Tibial nerve (tissue), 4 donors: Measurements from ENCODE around the gene SURF2. TPM values are rescaled to one million over a fixed set of nuclear protein-coding genes. Genes with fewer than 3 reads are reported as not detected.

Source experiments
- DNase-seq, 2 donors: peaks; one replicate each; pipeline ENCODE4 v3.0.0-alpha.2; 2019; ENCODE audit warnings: low spot score in 2 of 2
- H3K27ac ChIP-seq, 4 donors: fragments of 200-600 bp; sonication (generic) in 3 of 4; one replicate each; pipeline ENCODE4 v1.5.1; 2017 to 2019; ENCODE audit warnings: mild to moderate bottlenecking in 1 of 4
- H3K27me3 ChIP-seq, 2 donors: fragments of 200-600 bp; sonication (generic) in 1 of 2; one replicate each; pipeline versions ENCODE4 v1.5.1 to v1.6.0; 2017 to 2019
- H3K36me3 ChIP-seq, 3 donors: fragments of 200-600 bp; sonication (generic); one replicate each; pipeline ENCODE4 v1.5.1; 2018 to 2019
- H3K4me1 ChIP-seq, 4 donors: fragments of 200-600 bp; sonication (generic) in 3 of 4; one replicate each; pipeline ENCODE4 v1.5.1; 2017 to 2019
- H3K4me3 ChIP-seq, 4 donors: fragments of 200-600 bp; sonication (generic) in 3 of 4; one replicate each; pipeline ENCODE4 v1.5.1; 2017 to 2019; ENCODE audit warnings: mild to moderate bottlenecking in 1 of 4, moderate library complexity in 1 of 4
- H3K9me3 ChIP-seq, 4 donors: fragments of 200-600 bp; sonication (generic) in 3 of 4; one replicate each; pipeline ENCODE4 v1.5.1; 2017 to 2019
- EP300 ChIP-seq, 2 donors: sonication (generic); formaldehyde crosslinking; IDR thresholded peaks; one replicate each; pipeline ENCODE4 v1.6.1; 2017; ENCODE audit warnings: antibody characterized with exemption in 2 of 2, mild to moderate bottlenecking in 1 of 2
- POLR2A ChIP-seq, 2 donors: fragments of 450-650 bp; IDR thresholded peaks; one replicate each; pipeline ENCODE4 v1.6.1; 2017; ENCODE audit warnings: antibody characterized with exemption in 2 of 2, mild to moderate bottlenecking in 2 of 2, moderate library complexity in 2 of 2
- WGBS, 2 donors: methylation state at CpG; one replicate each; pipeline ENCODE4 v1.1.5; 2018; 5-methylcytosine and 5-hydroxymethylcytosine counted together
- total RNA-seq, 4 donors: library from RNA; depleted of rRNA; stranded (reverse); fragments of >200 nt; gene quantifications; one replicate each; pipeline ENCODE4 v1.1.0, GENCODE V29; 2016
- TF ChIP-seq, protein P1 (sequence below), 5 experiments: fragments of 200-600 bp in 3 of 5; fragments of 450-650 bp in 2 of 5; sonication (generic) in 3 of 5; IDR thresholded peaks; one replicate each; pipeline ENCODE4 v1.5.1; 2016 to 2019; ENCODE audit warnings: antibody characterized with exemption in 5 of 5, mild to moderate bottlenecking in 3 of 5, moderate library complexity in 2 of 5

SURF2 gene
- total RNA-seq, 4 donors from 2014 or later = 12.2 to 24.3 (median 23.0) TPM

DNA sequence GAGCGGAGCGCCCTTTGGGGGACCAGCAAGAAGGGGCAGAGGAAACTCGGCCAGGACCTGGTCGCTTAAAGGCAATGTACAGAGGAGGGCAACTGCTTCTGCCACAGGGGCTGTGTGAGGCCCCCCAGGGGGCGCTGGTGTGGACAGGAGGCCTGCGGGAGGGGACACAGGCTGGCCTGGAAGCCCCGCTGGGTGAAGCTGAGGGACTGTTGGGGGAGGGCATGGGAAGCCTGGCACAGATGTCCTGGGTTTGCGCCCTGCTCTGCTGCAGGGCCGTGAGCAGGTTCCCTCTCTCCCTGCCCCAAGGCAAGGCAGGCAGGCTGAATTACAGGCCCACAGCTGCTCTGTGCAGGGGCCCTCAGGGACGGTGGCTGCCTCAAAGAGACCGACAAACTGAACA lies 13.8 kb upstream of the SURF2 start:
- WGBS, 2 donors = 62 to 80% methylated on average over 9 to 11 of the region's 11 CpGs
- TF ChIP-seq EP300 (IDR thresholded peaks at IDR 0.05) (no peak), POLR2A (IDR thresholded peaks at IDR 0.05) (no peak)
- TF ChIP-seq, protein P1, sequence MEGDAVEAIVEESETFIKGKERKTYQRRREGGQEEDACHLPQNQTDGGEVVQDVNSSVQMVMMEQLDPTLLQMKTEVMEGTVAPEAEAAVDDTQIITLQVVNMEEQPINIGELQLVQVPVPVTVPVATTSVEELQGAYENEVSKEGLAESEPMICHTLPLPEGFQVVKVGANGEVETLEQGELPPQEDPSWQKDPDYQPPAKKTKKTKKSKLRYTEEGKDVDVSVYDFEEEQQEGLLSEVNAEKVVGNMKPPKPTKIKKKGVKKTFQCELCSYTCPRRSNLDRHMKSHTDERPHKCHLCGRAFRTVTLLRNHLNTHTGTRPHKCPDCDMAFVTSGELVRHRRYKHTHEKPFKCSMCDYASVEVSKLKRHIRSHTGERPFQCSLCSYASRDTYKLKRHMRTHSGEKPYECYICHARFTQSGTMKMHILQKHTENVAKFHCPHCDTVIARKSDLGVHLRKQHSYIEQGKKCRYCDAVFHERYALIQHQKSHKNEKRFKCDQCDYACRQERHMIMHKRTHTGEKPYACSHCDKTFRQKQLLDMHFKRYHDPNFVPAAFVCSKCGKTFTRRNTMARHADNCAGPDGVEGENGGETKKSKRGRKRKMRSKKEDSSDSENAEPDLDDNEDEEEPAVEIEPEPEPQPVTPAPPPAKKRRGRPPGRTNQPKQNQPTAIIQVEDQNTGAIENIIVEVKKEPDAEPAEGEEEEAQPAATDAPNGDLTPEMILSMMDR (IDR thresholded peaks at IDR 0.05) = no peak
- DNase-seq = no peak
- peaks cover 0 to 74% (median 6%) of the 10 kb centered on the region in 3 donors for H3K36me3 ChIP-seq
- no peak overlapping the region for H3K4me3 ChIP-seq
- H3K27me3 ChIP-seq = no peaks in the 10 kb centered on the region
- peaks cover 0 to 35% (median 11%) of the 10 kb centered on the region in 4 donors for H3K4me1 ChIP-seq
- no peaks in the 10 kb centered on the region for H3K9me3 ChIP-seq
- H3K27ac ChIP-seq = no peak overlapping the region

DNA sequence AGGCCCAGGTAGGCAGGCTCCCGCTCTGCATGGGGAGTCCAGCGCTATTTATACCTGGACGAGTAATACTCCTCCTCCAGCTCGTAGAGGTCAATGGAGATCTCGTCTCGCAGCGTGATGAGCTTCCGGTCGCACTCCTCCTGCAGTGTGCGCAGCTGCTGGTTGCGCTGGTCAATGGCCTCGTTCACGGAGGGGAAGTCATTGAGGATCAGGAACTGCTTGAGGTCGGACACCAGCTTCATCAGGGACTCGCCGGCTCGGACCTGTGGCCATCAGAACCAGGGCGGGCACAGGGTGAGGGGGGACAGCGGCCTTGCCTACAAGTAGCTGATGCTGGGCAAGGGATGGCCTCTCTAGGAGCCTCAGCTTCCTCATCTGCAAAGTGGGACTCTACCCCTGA lies 12.3 kb upstream of the SURF2 start:
- TF ChIP-seq, protein P1 (IDR thresholded peaks at IDR 0.05) = no peak
- no peak for TF ChIP-seq POLR2A (IDR thresholded peaks at IDR 0.05)
- TF ChIP-seq EP300 (IDR thresholded peaks at IDR 0.05) = no peak
- H3K27me3 ChIP-seq = no peaks in the 10 kb centered on the region
- peaks cover 0 to 39% (median 14%) of the 10 kb centered on the region in 4 donors for H3K4me1 ChIP-seq
- no peak overlapping the region for H3K4me3 ChIP-seq
- no peak overlapping the region for H3K27ac ChIP-seq
- H3K9me3 ChIP-seq = no peaks in the 10 kb centered on the region
- 93 to 97% methylated on average over 6 to 19 of the region's 19 CpGs for WGBS, 2 donors
- peaks cover 0 to 69% (median 7%) of the 10 kb centered on the region in 3 donors for H3K36me3 ChIP-seq
- no peak for DNase-seq

DNA sequence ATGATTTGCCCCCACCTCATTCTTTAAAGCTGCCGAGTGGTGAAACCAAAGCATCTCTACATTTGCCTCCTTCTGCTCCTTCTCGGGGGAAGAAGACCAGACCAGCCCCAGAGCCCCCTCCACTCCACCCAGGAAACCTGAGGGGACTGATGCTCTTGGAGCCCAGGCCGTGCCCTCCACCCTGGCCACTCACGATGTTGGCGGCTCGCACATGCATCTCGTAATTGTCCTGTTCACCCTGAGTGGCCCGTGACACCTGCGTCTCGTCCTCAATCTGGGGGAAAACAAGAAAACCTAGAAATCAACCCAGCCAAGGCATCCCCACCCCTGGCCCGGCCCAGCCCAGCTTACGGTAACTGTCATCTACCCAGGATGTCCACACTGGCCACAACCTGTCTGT lies 11.4 kb upstream of the SURF2 start:
- peaks cover 0 to 48% (median 22%) of the 10 kb centered on the region in 4 donors for H3K4me1 ChIP-seq
- H3K9me3 ChIP-seq = no peaks in the 10 kb centered on the region
- H3K27ac ChIP-seq = no peak overlapping the region
- whole genome bisulfite sequencing, 2 donors = 90 to 97% methylated on average over 12 of the region's 12 CpGs
- TF ChIP-seq, protein P1 (IDR thresholded peaks at IDR 0.05) = no peak
- TF ChIP-seq EP300 (IDR thresholded peaks at IDR 0.05) (no peak), POLR2A (IDR thresholded peaks at IDR 0.05) (no peak)
- H3K27me3 ChIP-seq = no peaks in the 10 kb centered on the region
- DNase-seq = no peak
- H3K36me3 ChIP-seq = peaks cover 0 to 70% (median 16%) of the 10 kb centered on the region in 3 donors
- no peak overlapping the region for H3K4me3 ChIP-seq

DNA sequence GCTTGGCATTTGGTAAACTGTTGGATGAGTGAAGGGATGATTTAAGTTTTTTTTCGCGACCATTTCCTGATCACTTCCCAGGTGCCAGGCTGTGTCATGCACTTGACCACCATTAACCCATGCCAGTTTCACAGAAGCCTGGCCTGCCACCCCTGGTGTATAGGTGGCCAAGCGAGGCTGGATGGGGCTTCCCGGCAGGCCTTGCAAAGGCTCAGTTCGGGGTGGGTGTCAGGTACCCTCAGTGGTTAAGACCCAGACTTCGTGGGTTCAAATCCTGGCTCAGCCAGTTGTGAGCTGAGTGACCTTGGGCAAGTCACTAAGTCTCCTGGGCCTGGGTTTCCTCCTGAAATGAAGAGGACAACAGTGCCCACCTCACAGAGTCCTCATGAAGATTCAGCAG lies 10.8 kb upstream of the SURF2 start:
- WGBS, 2 donors = 90 to 92% methylated on average over 6 of the region's 6 CpGs
- no peak overlapping the region for H3K27ac ChIP-seq
- TF ChIP-seq, protein P1 (IDR thresholded peaks at IDR 0.05) = no peak
- peaks cover 0 to 70% (median 22%) of the 10 kb centered on the region in 3 donors for H3K36me3 ChIP-seq
- H3K4me1 ChIP-seq = peaks cover 0 to 52% (median 24%) of the 10 kb centered on the region in 4 donors
- H3K9me3 ChIP-seq = no peaks in the 10 kb centered on the region
- no peak for DNase-seq
- no peaks in the 10 kb centered on the region for H3K27me3 ChIP-seq
- no peak overlapping the region for H3K4me3 ChIP-seq

DNA sequence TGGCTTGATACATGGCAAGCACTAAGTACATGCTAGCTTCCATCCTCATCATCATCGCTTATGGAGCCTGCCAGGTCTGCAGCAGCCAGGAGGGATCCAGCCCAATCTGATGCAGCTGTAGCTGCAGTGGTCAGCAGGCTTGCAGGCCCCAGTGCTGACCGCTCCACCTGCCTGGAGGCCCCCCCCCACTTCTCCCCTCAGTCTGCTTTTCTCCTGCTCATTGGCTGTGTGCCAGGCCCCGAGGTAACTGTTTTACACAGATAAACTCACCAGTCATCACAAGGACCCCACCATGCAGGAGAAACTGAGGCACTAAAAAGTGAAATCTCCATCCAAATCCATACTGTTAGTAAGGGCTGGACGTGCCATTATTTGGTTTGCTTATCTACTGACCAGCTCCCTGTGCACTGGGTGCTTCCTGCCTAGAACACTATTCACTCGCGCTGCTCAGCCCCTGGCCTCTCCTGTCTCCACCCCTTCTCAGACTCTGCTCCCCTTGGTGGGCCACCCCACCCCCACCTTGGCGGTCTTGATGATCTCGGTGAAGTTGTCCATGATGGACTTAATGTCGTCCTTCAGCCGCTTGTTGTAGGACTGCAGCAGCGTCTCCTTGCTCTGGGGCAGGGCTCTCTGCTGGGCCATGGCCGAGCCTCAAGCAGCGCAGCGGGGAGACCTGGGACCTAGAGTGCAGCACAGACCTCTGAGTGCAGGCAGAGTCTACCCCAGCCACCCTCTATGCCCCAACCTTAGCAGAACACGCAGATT lies 10.1 kb upstream of the SURF2 start:
- DNase-seq = no peak
- 64 to 65% methylated on average over 14 to 15 of the region's 15 CpGs for WGBS, 2 donors
- H3K27me3 ChIP-seq = no peaks in the 10 kb centered on the region
- TF ChIP-seq, protein P1 (IDR thresholded peaks at IDR 0.05) = no peak
- no peak for TF ChIP-seq POLR2A (IDR thresholded peaks at IDR 0.05)
- TF ChIP-seq EP300 (IDR thresholded peaks at IDR 0.05) = no peak
- H3K36me3 ChIP-seq = peaks cover 0 to 70% (median 25%) of the 10 kb centered on the region in 3 donors
- H3K4me3 ChIP-seq = peak overlapping the region in 3 of 4 donors; percentile 74 to 99 (median 93)
- peaks cover 0 to 48% (median 24%) of the 10 kb centered on the region in 4 donors for H3K4me1 ChIP-seq
- no peaks in the 10 kb centered on the region for H3K9me3 ChIP-seq
- peak overlapping the region in 3 of 4 donors; percentile 90 to 96 (median 93) for H3K27ac ChIP-seq
